Neural cell (in vitro differentiated cells): ENCODE data around the gene SEMA4B. TPM values are rescaled to one million over a fixed set of nuclear protein-coding genes. Genes with fewer than 3 reads are reported as not detected.

Experiments used
- H2AFZ ChIP-seq: fragments of 200-600, 300-800 bp; sonication (generic), shearing (Covaris generic); 2 replicates; pipeline ENCODE4 v1.6.0; 2014; ENCODE audit warnings: low read depth, mild to moderate bottlenecking, antibody characterized with exemption, low read length, moderate library complexity
- H3F3A ChIP-seq: fragments of 200-600 bp; shearing (Covaris generic); 2 replicates; pipeline ENCODE4 v1.6.1; 2016; ENCODE audit warnings: mild to moderate bottlenecking, moderate library complexity, mixed read lengths, antibody characterized with exemption, low read length; ENCODE audit not compliant: insufficient read depth, poor library complexity, severe bottlenecking
- H3K27ac ChIP-seq: fragments of 200-600, 300-800 bp; sonication (generic), shearing (Covaris generic); 2 replicates; pipeline ENCODE4 v1.5.1; 2014; ENCODE audit warnings: mild to moderate bottlenecking, low read length, moderate library complexity
- H3K27me3 ChIP-seq: fragments of 300-800, 200-600 bp; sonication (generic), shearing (Covaris generic); 2 replicates; pipeline ENCODE4 v1.6.0; 2014; ENCODE audit warnings: mild to moderate bottlenecking, low read depth, low read length, moderate library complexity; ENCODE audit not compliant: insufficient read depth
- H3K36me3 ChIP-seq: fragments of 300-800, 200-600 bp; sonication (generic), shearing (Covaris generic); 2 replicates; pipeline ENCODE4 v1.5.1; 2014; ENCODE audit warnings: mild to moderate bottlenecking, antibody characterized with exemption, low read length, moderate library complexity; ENCODE audit not compliant: insufficient read depth
- H3K4me2 ChIP-seq: fragments of 300-800, 200-600 bp; sonication (generic), shearing (Covaris generic); 2 replicates; pipeline ENCODE4 v1.6.0; 2014; ENCODE audit warnings: mild to moderate bottlenecking, low read length
- H3K4me3 ChIP-seq: fragments of 300-800, 200-600 bp; sonication (generic), shearing (Covaris generic); 2 replicates; pipeline ENCODE4 v1.5.1; 2014; ENCODE audit warnings: mild to moderate bottlenecking, low read length, moderate library complexity
- H3K79me2 ChIP-seq: fragments of 200-600 bp; shearing (Covaris generic); replicated peaks from 2 replicates; pipeline ENCODE4 v1.6.0; 2014; ENCODE audit warnings: mild to moderate bottlenecking, low read length, moderate library complexity; ENCODE audit not compliant: insufficient read depth
- H3K9ac ChIP-seq: fragments of 300-800, 200-600 bp; sonication (generic), shearing (Covaris generic); 2 replicates; pipeline ENCODE4 v1.6.1; 2016; ENCODE audit warnings: mild to moderate bottlenecking, low read length, mixed read lengths
- H3K9me2 ChIP-seq: fragments of 200-600 bp; shearing (Covaris generic); 2 replicates; pipeline ENCODE4 v1.6.1; 2016; ENCODE audit warnings: mild to moderate bottlenecking, low read length, mixed read lengths; ENCODE audit not compliant: insufficient read depth
- H3K9me3 ChIP-seq: fragments of 200-600, 300-800 bp; sonication (generic), shearing (Covaris generic); 2 replicates; pipeline ENCODE4 v1.6.1; 2016; ENCODE audit warnings: mild to moderate bottlenecking, mixed run types, low read length, moderate library complexity, mixed read lengths
- H4K20me1 ChIP-seq: fragments of 200-600 bp; shearing (Covaris generic); 2 replicates; pipeline ENCODE4 v1.6.1; 2016; ENCODE audit warnings: mild to moderate bottlenecking, mixed run types; ENCODE audit not compliant: insufficient read depth
- EP300 ChIP-seq: fragments of 450-650 bp; conservative IDR thresholded peaks from 2 replicates; pipeline ENCODE4 v1.6.1; 2014; ENCODE audit warnings: antibody characterized with exemption, mild to moderate bottlenecking, moderate library complexity; ENCODE audit not compliant: poor library complexity, severe bottlenecking
- EZH2 ChIP-seq: fragments of 200-600, 300-800 bp; shearing (Covaris generic), sonication (generic); IDR thresholded peaks from 2 replicates; pipeline ENCODE4 v1.6.1; 2014; ENCODE audit warnings: antibody characterized with exemption, low read length, borderline replicate concordance, mild to moderate bottlenecking; ENCODE audit not compliant: insufficient read depth, poor library complexity, severe bottlenecking
- MXI1 ChIP-seq: fragments of 450-650 bp; conservative IDR thresholded peaks from 2 replicates; pipeline ENCODE4 v1.6.1; 2014; ENCODE audit warnings: antibody characterized with exemption, mild to moderate bottlenecking; ENCODE audit not compliant: poor library complexity, severe bottlenecking
- POLR2AphosphoS5 ChIP-seq: IDR thresholded peaks from 2 replicates; pipeline ENCODE4 v1.6.1; 2012
- RAD21 ChIP-seq: fragments of 450-650 bp; conservative IDR thresholded peaks from 2 replicates; pipeline ENCODE4 v1.6.1; 2014; ENCODE audit warnings: antibody characterized with exemption, mild to moderate bottlenecking, moderate library complexity
- SMC3 ChIP-seq: fragments of 450-650 bp; conservative IDR thresholded peaks from 2 replicates; pipeline ENCODE4 v1.6.1; 2014; ENCODE audit warnings: antibody characterized with exemption, mild to moderate bottlenecking, moderate library complexity; ENCODE audit not compliant: poor library complexity
- TAF1 ChIP-seq: IDR thresholded peaks from 2 replicates; pipeline ENCODE4 v1.6.1; 2012; ENCODE audit warnings: low read depth
- polyA plus RNA-seq: library from polyadenylated mRNA; depleted of rRNA; stranded (reverse); fragments of >200 nt; gene quantifications from 2 replicates; pipeline ENCODE4 v1.2.3, GENCODE V29; 2014
- TF ChIP-seq, protein P1 (sequence below): IDR thresholded peaks from 2 replicates; pipeline ENCODE4 v1.6.1; 2012; ENCODE audit warnings: borderline replicate concordance
- TF ChIP-seq, protein P2 (sequence below): fragments of 450-650 bp; IDR thresholded peaks from 2 replicates; pipeline ENCODE4 v1.5.1; 2014; ENCODE audit warnings: antibody characterized with exemption, mild to moderate bottlenecking, moderate library complexity; ENCODE audit not compliant: poor library complexity, severe bottlenecking

The SEMA4B gene
- polyA plus RNA-seq, 1 donor from 2014 or later: 11.0 TPM

DNA sequence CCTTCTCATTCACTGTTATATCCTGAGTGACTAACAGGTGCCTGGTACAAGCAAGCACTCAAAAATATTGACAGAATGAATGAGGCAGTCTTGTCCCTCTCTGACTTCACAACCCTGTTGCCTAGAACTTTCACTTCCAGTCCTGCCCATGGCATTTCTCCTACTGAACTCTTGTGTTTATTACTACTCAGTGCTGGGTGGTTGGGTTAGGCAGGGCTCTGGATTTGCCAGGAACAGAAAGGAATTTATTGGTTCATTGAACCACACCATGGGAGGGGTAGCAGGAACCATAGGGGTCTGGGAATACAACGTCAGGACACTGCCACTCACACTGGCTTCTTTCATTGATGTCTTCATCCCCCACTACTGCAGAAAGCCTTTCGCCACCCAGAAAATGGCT is 41.9 kb upstream of the SEMA4B start:
- Histone ChIP-seq H3K9ac (no peak overlapping the region), H3K4me3 (no peak overlapping the region), H3K9me3 (no peaks in the 10 kb centered on the region), H3F3A (no peaks in the 10 kb centered on the region), H3K4me2 (no peak overlapping the region), H2AFZ (no peak overlapping the region), H3K9me2 (no peaks in the 10 kb centered on the region), H3K36me3 (no peaks in the 10 kb centered on the region), H4K20me1 (no peaks in the 10 kb centered on the region), H3K27me3 (no peaks in the 10 kb centered on the region), H3K27ac (no peak overlapping the region), H3K79me2 (no peaks in the 10 kb centered on the region)
- TF ChIP-seq RAD21: no peak
- no peak for TF ChIP-seq EP300
- TF ChIP-seq TAF1: no peak
- TF ChIP-seq, protein P1, sequence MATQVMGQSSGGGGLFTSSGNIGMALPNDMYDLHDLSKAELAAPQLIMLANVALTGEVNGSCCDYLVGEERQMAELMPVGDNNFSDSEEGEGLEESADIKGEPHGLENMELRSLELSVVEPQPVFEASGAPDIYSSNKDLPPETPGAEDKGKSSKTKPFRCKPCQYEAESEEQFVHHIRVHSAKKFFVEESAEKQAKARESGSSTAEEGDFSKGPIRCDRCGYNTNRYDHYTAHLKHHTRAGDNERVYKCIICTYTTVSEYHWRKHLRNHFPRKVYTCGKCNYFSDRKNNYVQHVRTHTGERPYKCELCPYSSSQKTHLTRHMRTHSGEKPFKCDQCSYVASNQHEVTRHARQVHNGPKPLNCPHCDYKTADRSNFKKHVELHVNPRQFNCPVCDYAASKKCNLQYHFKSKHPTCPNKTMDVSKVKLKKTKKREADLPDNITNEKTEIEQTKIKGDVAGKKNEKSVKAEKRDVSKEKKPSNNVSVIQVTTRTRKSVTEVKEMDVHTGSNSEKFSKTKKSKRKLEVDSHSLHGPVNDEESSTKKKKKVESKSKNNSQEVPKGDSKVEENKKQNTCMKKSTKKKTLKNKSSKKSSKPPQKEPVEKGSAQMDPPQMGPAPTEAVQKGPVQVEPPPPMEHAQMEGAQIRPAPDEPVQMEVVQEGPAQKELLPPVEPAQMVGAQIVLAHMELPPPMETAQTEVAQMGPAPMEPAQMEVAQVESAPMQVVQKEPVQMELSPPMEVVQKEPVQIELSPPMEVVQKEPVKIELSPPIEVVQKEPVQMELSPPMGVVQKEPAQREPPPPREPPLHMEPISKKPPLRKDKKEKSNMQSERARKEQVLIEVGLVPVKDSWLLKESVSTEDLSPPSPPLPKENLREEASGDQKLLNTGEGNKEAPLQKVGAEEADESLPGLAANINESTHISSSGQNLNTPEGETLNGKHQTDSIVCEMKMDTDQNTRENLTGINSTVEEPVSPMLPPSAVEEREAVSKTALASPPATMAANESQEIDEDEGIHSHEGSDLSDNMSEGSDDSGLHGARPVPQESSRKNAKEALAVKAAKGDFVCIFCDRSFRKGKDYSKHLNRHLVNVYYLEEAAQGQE: no peak
- TF ChIP-seq SMC3: no peak
- TF ChIP-seq EZH2: no peak
- TF ChIP-seq, protein P2, sequence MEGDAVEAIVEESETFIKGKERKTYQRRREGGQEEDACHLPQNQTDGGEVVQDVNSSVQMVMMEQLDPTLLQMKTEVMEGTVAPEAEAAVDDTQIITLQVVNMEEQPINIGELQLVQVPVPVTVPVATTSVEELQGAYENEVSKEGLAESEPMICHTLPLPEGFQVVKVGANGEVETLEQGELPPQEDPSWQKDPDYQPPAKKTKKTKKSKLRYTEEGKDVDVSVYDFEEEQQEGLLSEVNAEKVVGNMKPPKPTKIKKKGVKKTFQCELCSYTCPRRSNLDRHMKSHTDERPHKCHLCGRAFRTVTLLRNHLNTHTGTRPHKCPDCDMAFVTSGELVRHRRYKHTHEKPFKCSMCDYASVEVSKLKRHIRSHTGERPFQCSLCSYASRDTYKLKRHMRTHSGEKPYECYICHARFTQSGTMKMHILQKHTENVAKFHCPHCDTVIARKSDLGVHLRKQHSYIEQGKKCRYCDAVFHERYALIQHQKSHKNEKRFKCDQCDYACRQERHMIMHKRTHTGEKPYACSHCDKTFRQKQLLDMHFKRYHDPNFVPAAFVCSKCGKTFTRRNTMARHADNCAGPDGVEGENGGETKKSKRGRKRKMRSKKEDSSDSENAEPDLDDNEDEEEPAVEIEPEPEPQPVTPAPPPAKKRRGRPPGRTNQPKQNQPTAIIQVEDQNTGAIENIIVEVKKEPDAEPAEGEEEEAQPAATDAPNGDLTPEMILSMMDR: no peak

DNA sequence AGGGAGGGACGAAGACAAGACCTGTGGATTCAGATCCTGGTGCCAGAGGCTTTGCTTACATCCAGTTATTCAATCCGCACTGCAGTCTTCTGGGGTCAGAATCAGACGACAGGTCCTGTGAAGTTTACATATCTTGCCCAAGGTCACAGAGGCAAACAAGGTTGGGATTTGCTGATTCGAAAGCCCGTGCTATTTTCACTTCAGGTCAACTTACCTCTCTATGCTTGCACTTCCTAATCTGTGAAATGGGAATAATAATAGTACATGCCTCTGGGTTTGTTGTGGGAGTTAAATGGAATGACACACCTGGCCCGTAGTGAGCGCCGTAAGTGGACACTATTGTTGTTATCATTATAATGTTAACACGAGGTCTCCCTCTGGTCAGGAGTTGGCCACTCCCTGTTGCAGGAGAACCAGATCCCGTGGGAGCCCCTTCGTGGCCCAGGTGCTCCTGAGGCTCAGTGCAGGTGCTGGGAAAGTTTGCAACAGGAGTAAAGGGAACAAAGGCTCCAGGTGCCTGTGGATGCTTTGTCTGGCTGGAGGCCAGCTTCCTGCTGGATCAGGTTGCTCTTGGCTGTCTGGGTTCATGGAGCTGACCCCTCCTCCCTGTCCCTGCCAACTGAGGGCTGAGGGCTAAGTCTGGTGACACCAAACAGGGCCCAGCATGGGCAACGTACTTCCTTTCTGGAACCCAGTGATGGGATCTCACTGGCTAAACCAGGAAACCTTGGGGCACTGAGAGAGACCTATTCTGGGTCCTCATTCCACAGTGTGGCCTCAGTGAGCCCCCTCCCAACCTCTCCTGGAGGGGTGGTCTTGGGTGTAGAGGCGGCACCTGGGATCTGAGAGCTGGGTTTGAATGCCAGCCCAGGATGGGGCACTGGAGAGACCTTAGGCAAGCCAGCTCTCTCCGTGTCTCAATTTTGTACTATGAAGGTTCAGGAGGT is 40.1 kb upstream of the SEMA4B start:
- no peak overlapping the region for H2AFZ ChIP-seq
- no peaks in the 10 kb centered on the region for H4K20me1 ChIP-seq
- no peak overlapping the region for H3K4me2 ChIP-seq
- no peaks in the 10 kb centered on the region for H3K9me2 ChIP-seq
- TF ChIP-seq TAF1 (no peak), POLR2AphosphoS5 (no peak), SMC3 (no peak), RAD21 (no peak), EP300 (no peak), MXI1 (no peak)
- TF ChIP-seq, protein P1: no peak
- TF ChIP-seq, protein P2: no peak
- no peaks in the 10 kb centered on the region for H3K79me2 ChIP-seq
- no peak overlapping the region for H3K27ac ChIP-seq
- no peaks in the 10 kb centered on the region for H3K9me3 ChIP-seq
- no peaks in the 10 kb centered on the region for H3K27me3 ChIP-seq
- H3K4me3 ChIP-seq: no peak overlapping the region
- no peaks in the 10 kb centered on the region for H3K36me3 ChIP-seq
- no peaks in the 10 kb centered on the region for H3F3A ChIP-seq
- H3K9ac ChIP-seq: no peak overlapping the region
